Measurements from ENCODE around the gene COPG2. TPM values are rescaled to one million over a fixed set of nuclear protein-coding genes. Genes with fewer than 3 reads are reported as not detected.
"Not testable (repeated sequence)": the region's sequence is repeated elsewhere in the genome, so short reads cannot be mapped to it uniquely, and the experiment has no call there.

The COPG2 gene
- total and polyA plus RNA-seq, 8 donors: 16.6 to 50.3 (median 44.2) TPM

GRCh38 chr7:130627775-130628174, 40.8 kb downstream of the COPG2 start:
- DNase-seq (no peak), ATAC-seq (no peak)
- H3K27me3 ChIP-seq: no peaks in the 10 kb centered on the region
- intact Hi-C loops (cut with DNase I): no loop called here
- no peak overlapping the region for H3K4me3 ChIP-seq
- H3K36me3 ChIP-seq: no peaks in the 10 kb centered on the region
- no peaks in the 10 kb centered on the region for H3K4me1 ChIP-seq
- H3K27ac ChIP-seq: no peak overlapping the region
- TF ChIP-seq CTCF (IDR thresholded peaks at IDR 0.05): no peak
- H3K9me3 ChIP-seq: peaks cover 0 to 34% of the 10 kb centered on the region in 2 donors

- no peaks in the 10 kb centered on the region for H3K4me1 ChIP-seq
- DNase-seq (no peak), ATAC-seq (no peak)
- H3K4me3 ChIP-seq: no peak overlapping the region
- no peaks in the 10 kb centered on the region for H3K36me3 ChIP-seq
- intact Hi-C loops (cut with DNase I): no loop called here
- no peaks in the 10 kb centered on the region for H3K27me3 ChIP-seq
- no peak for TF ChIP-seq CTCF (IDR thresholded peaks at IDR 0.05)
- peaks cover 0 to 11% of the 10 kb centered on the region in 2 donors for H3K9me3 ChIP-seq
- no peak overlapping the region for H3K27ac ChIP-seq
Observed at GRCh38 chr7:130622866-130623265, 45.7 kb downstream of the COPG2 start.

- Histone ChIP-seq H3K4me1 (no peaks in the 10 kb centered on the region), H3K4me3 (no peak overlapping the region), H3K27ac (no peak overlapping the region), H3K36me3 (peaks cover 0 to 28% of the 10 kb centered on the region in 2 donors), H3K9me3 (peaks cover 0 to 2% of the 10 kb centered on the region in 2 donors), H3K27me3 (no peaks in the 10 kb centered on the region)
- intact Hi-C loops (cut with DNase I): no loop called here
- DNase-seq (no peak), ATAC-seq (no peak)
- no peak for TF ChIP-seq CTCF (IDR thresholded peaks at IDR 0.05)
Observed at GRCh38 chr7:130615583-130615982, 53.0 kb downstream of the COPG2 start.

GRCh38 chr7:130614449-130614848, 54.1 kb downstream of the COPG2 start:
- Histone ChIP-seq H3K4me1 (no peaks in the 10 kb centered on the region), H3K9me3 (no peaks in the 10 kb centered on the region), H3K27ac (no peak overlapping the region), H3K27me3 (no peaks in the 10 kb centered on the region), H3K36me3 (peaks cover 0 to 37% of the 10 kb centered on the region in 2 donors), H3K4me3 (no peak overlapping the region)
- no peak for TF ChIP-seq CTCF (IDR thresholded peaks at IDR 0.05)
- intact Hi-C loops (cut with DNase I): no loop called here
- ATAC-seq (no peak), DNase-seq (no peak)

GRCh38 chr7:130611218-130611617, 57.3 kb downstream of the COPG2 start:
- no peaks in the 10 kb centered on the region for H3K9me3 ChIP-seq
- H3K27me3 ChIP-seq: no peaks in the 10 kb centered on the region
- intact Hi-C loops (cut with DNase I): no loop called here
- H3K4me1 ChIP-seq: no peaks in the 10 kb centered on the region
- no peak for DNase-seq
- peaks cover 0 to 67% of the 10 kb centered on the region in 2 donors for H3K36me3 ChIP-seq
- no peak for ATAC-seq
- TF ChIP-seq CTCF (IDR thresholded peaks at IDR 0.05): no peak
- H3K27ac ChIP-seq: no peak overlapping the region
- no peak overlapping the region for H3K4me3 ChIP-seq

GRCh38 chr7:130607066-130607465, 61.5 kb downstream of the COPG2 start:
- H3K36me3 ChIP-seq: peaks cover 0 to 64% of the 10 kb centered on the region in 2 donors
- H3K4me1 ChIP-seq; H3K4me3 ChIP-seq; H3K27ac ChIP-seq; H3K9me3 ChIP-seq; intact Hi-C loops (cut with DNase I); H3K27me3 ChIP-seq; DNase-seq; ATAC-seq: not testable (repeated sequence)
